Measurements from ENCODE around the gene ZNF155. TPM values are rescaled to one million over a fixed set of nuclear protein-coding genes. Genes with fewer than 3 reads are reported as not detected.

Gene ZNF155
- total RNA-seq, 1 experiment from 2014 or later, result 10.1 TPM

DNA sequence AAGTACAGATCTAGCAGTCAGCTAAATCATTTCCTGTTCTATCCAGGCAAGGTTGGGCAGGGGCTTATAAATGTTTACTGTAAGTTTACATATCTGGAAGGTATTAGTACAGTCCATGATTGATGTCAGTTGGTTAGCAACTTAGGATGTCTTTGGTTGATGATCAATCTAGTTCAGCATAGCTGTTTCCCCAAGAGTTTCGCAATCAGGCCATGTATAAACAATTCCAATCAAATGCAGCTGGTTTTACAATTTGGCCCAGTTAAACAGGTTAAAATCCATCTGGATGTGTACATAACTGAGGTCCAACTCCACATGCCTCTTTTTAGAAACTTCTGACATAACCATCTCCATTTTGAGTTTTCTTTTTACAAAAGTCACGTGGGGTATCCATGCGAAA lies 26.1 kb upstream of the ZNF155 start:
- Histone ChIP-seq H3K23ac (ENCODE audit: insufficient read length, low read depth, low read length) (no peak overlapping the region), H3K27me3 (ENCODE audit: insufficient read depth, low read length) (no peaks in the 10 kb centered on the region), H3K14ac (ENCODE audit: insufficient read depth, low read length) (no peak overlapping the region), H2BK20ac (ENCODE audit: low read depth, low read length, poor library complexity, severe bottlenecking) (no peak overlapping the region), H2BK15ac (ENCODE audit: low read depth, low read length) (no peak overlapping the region), H4K20me1 (ENCODE audit: control insufficient read depth, insufficient read depth, insufficient read length) (no peaks in the 10 kb centered on the region), H3K9ac (ENCODE audit: extremely low read depth, insufficient read length, low read length) (no peak overlapping the region), H4K8ac (replicated peaks; ENCODE audit: insufficient read length, low read depth, low read length) (no peak overlapping the region), H3K56ac (ENCODE audit: insufficient read length, low read depth, low read length) (no peak overlapping the region), H3K4me1 (ENCODE audit: insufficient read depth, low read length) (no peaks in the 10 kb centered on the region), H2AK5ac (ENCODE audit: insufficient read length, low read length) (no peak overlapping the region), H3T11ph (ENCODE audit: low read length) (no peak overlapping the region), H2BK5ac (ENCODE audit: insufficient read length, low read length) (no peak overlapping the region), H2BK120ac (ENCODE audit: low read depth, low read length, poor library complexity, severe bottlenecking) (no peak overlapping the region), H4K91ac (ENCODE audit: insufficient read length, low read depth, low read length) (no peak overlapping the region), H3K79me1 (ENCODE audit: insufficient read depth, low read depth, low read length, poor library complexity, severe bottlenecking) (peaks cover 3% of the 10 kb centered on the region), H3K27ac (ENCODE audit: insufficient read length, low read depth, low read length) (no peak overlapping the region), H4K5ac (ENCODE audit: insufficient read length, low read depth, low read length) (no peak overlapping the region), H3K23me2 (ENCODE audit: insufficient read length, low read depth, low read length, poor library complexity, severe bottlenecking) (no peaks in the 10 kb centered on the region), H3K79me2 (ENCODE audit: insufficient read depth, low read length) (no peaks in the 10 kb centered on the region), H3K9me3 (ENCODE audit: control insufficient read depth, low read depth, low read length) (peaks cover 30% of the 10 kb centered on the region), H2BK12ac (ENCODE audit: insufficient read length, low read depth, low read length) (no peak overlapping the region), H3K4ac (ENCODE audit: low read depth, low read length) (no peak overlapping the region), H2AFZ (ENCODE audit: low read length) (no peak overlapping the region), H3K18ac (ENCODE audit: insufficient read length, low read depth, low read length) (no peak overlapping the region), H3K4me2 (ENCODE audit: insufficient read depth, insufficient read length, low read length) (no peak overlapping the region)
- no peaks in the 10 kb centered on the region for H3K4me1 Mint-ChIP-seq
- no peak overlapping the region for H3K4me3 Mint-ChIP-seq
- TF ChIP-seq, protein P1, sequence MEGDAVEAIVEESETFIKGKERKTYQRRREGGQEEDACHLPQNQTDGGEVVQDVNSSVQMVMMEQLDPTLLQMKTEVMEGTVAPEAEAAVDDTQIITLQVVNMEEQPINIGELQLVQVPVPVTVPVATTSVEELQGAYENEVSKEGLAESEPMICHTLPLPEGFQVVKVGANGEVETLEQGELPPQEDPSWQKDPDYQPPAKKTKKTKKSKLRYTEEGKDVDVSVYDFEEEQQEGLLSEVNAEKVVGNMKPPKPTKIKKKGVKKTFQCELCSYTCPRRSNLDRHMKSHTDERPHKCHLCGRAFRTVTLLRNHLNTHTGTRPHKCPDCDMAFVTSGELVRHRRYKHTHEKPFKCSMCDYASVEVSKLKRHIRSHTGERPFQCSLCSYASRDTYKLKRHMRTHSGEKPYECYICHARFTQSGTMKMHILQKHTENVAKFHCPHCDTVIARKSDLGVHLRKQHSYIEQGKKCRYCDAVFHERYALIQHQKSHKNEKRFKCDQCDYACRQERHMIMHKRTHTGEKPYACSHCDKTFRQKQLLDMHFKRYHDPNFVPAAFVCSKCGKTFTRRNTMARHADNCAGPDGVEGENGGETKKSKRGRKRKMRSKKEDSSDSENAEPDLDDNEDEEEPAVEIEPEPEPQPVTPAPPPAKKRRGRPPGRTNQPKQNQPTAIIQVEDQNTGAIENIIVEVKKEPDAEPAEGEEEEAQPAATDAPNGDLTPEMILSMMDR (conservative IDR thresholded peaks at IDR 0.05), result no peak
- no peaks in the 10 kb centered on the region; the same call in 1 of the 2 replicates for H3K27me3 Mint-ChIP-seq (ENCODE audit: low read depth)
- H3K9me3 Mint-ChIP-seq, result peaks cover 39 to 61% of the 10 kb centered on the region in 2 experiments
- peaks cover 49 to 62% (median 52%) of the 10 kb centered on the region in 3 experiments for H3K36me3 Mint-ChIP-seq (ENCODE audit: insufficient read depth in 1 of 3, low read depth in 3 of 3)
- DNase-seq, result no peak
- no peak overlapping the region for H3K27ac Mint-ChIP-seq
- no CpG with 5 or more reads among the region's 3 CpGs for WGBS (ENCODE audit: extremely low coverage, insufficient read length, low lambda C conversion rate)
